Tibial artery (tissue), 4 donors: ENCODE results near the gene TMEM54.

ENCODE experiments used
- DNase-seq, 2 donors: peaks; one replicate each; pipeline ENCODE4 v3.0.0-alpha.2; 2019
- H3K27ac ChIP-seq, 2 donors: fragments of 200-600 bp; sonication (generic) in 1 of 2; 1 replicate in 1 of 2; 2 replicates in 1 of 2; pipeline ENCODE4 v1.5.1; 2018 to 2019; ENCODE audit warnings: mild to moderate bottlenecking in 1 of 2
- H3K27me3 ChIP-seq, 2 donors: fragments of 200-600 bp; sonication (generic) in 1 of 2; one replicate each; pipeline versions ENCODE4 v1.5.1 to v1.6.0; 2016 to 2019
- H3K36me3 ChIP-seq, 3 donors: fragments of 200-600 bp; sonication (generic) in 2 of 3; one replicate each; pipeline ENCODE4 v1.5.1; 2016 to 2019; ENCODE audit warnings: mild to moderate bottlenecking in 2 of 3
- H3K4me1 ChIP-seq, 4 donors: fragments of 200-600 bp; sonication (generic) in 2 of 4; 1 replicate in 3 of 4; 2 replicates in 1 of 4; pipeline ENCODE4 v1.5.1; 2016 to 2019
- H3K4me3 ChIP-seq, 2 donors: fragments of 200-600 bp; sonication (generic) in 1 of 2; 1 replicate in 1 of 2; 2 replicates in 1 of 2; pipeline ENCODE4 v1.5.1; 2018 to 2019; ENCODE audit warnings: mild to moderate bottlenecking in 2 of 2
- H3K9me3 ChIP-seq, 3 donors: fragments of 200-600 bp; sonication (generic) in 1 of 3; one replicate each; pipeline ENCODE4 v1.5.1; 2016 to 2019
- intact Hi-C: fragments of 100-400 bp; cut with DNase I; formaldehyde crosslinking; loops from one replicate; pipeline ENCODE4 v1.15.0; 2023; ENCODE audit warnings: low total_unique reads
- TF ChIP-seq, protein P1 (sequence below), 2 experiments: fragments of 200-600 bp in 1 of 2; fragments of 450-650 bp in 1 of 2; IDR thresholded peaks; one replicate each; pipeline ENCODE4 v1.5.1; 2017 to 2019; ENCODE audit warnings: antibody characterized with exemption in 2 of 2, mild to moderate bottlenecking in 1 of 2, moderate library complexity in 1 of 2

TMEM54 gene

DNA sequence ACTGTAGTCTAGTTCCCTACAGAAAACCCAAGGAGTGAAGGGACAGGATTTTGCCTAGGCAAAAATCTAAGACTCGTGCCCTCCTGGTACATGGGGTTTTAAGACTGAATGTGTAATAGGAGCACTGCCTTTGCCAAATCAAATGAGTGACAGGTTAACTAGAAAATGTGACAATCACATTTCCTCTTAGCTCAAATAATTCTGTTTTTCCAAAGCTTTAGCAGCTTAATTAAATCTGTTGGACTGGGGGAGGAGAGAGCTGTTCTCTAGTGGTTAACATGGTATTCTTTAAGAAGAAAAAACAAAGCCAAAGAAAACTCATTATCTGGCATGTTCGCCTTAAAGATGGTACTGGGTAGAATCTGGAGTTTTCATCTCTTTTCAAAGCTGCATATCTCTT lies 43.1 kb downstream of the TMEM54 start:
- TF ChIP-seq, protein P1, sequence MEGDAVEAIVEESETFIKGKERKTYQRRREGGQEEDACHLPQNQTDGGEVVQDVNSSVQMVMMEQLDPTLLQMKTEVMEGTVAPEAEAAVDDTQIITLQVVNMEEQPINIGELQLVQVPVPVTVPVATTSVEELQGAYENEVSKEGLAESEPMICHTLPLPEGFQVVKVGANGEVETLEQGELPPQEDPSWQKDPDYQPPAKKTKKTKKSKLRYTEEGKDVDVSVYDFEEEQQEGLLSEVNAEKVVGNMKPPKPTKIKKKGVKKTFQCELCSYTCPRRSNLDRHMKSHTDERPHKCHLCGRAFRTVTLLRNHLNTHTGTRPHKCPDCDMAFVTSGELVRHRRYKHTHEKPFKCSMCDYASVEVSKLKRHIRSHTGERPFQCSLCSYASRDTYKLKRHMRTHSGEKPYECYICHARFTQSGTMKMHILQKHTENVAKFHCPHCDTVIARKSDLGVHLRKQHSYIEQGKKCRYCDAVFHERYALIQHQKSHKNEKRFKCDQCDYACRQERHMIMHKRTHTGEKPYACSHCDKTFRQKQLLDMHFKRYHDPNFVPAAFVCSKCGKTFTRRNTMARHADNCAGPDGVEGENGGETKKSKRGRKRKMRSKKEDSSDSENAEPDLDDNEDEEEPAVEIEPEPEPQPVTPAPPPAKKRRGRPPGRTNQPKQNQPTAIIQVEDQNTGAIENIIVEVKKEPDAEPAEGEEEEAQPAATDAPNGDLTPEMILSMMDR (IDR thresholded peaks at IDR 0.05): no peak
- no peak for DNase-seq
- H3K9me3 ChIP-seq: no peaks in the 10 kb centered on the region
- H3K27ac ChIP-seq: no peak overlapping the region
- no peak overlapping the region for H3K4me3 ChIP-seq
- no peaks in the 10 kb centered on the region for H3K27me3 ChIP-seq
- H3K4me1 ChIP-seq: peaks cover 0 to 27% (median 16%) of the 10 kb centered on the region in 4 donors
- intact Hi-C loops: no loop called here
- peaks cover 32 to 58% (median 37%) of the 10 kb centered on the region in 3 donors for H3K36me3 ChIP-seq

DNA sequence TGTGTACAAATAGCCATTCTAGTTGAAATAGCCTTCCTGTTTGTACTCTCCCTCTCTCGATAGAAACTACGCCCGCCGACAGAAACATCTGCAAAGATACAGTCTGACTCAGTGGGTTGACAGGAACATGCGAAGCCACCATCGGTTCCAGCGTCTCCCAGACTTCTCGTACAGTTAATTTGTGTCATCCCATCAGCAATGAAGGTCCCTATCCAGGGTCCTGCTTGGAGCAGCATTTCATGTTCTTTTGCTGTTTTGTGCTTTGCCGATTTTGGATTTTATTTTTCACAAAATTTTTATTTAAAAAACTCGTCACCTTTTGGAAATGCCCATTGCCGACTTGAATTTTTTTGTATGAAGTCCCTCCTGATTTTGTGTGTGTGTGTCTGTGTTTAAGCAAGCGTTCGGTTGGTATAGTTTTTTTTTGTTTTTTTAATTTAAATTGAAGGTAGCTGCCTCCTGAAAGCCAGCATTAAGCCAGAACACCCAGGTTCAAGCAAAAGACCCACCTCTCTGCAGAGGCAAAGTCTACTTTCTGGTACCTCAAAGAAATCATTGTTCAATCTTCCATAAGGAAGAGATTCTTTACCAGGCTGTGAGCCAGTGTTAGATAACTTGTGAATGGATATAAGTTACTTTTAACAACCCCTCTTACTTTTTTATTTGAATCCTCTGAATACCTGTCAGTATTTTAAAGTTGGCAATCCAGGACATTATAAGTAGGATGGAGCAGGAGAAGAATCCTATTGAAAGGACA lies 45.1 kb downstream of the TMEM54 start:
- intact Hi-C loops: no loop called here
- DNase-seq: no peak

DNA sequence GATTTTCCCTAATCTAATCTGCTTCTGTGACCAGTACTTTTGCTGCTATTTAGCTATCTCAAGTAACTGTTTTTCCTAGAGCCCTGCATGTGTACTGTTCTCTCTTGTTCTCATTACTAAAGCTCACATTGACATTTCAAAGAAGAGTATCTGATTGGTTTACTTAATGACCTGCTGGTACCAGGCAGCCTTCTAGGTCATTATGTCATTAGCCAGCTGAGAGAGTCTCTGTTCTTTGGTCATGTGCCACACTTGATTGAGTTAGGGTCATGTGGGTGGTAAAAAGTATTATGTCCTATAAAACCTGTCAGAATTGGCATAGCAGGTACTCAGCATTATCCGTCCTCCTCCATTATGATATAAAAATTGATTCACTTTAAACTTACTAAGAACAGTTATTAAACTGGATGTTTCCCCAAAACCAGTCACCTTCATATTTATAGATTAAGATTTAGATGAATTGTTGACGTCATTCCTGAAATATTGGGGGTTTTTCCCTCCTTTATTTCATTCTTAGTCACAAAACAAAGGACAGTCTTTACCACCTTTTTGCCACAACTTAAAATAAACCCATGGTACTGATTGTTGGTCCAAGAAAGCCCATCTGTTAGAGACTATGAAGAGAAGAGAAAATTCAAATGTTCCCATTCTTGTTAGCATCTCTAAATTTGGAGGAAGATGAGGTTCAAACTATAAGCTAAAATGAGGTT lies 52.7 kb downstream of the TMEM54 start:
- no peaks in the 10 kb centered on the region for H3K27me3 ChIP-seq
- H3K36me3 ChIP-seq: peaks cover 45 to 66% (median 46%) of the 10 kb centered on the region in 3 donors
- H3K9me3 ChIP-seq: no peaks in the 10 kb centered on the region
- H3K4me1 ChIP-seq: no peaks in the 10 kb centered on the region
- TF ChIP-seq, protein P1 (IDR thresholded peaks at IDR 0.05): no peak
- H3K27ac ChIP-seq: no peak overlapping the region
- intact Hi-C loops: no loop called here
- H3K4me3 ChIP-seq: no peak overlapping the region
- no peak for DNase-seq

More for the DNA sequence above, 45.1 kb downstream of the TMEM54 start:
- peaks cover 36 to 64% (median 47%) of the 10 kb centered on the region in 3 donors for H3K36me3 ChIP-seq
- no peak overlapping the region for H3K27ac ChIP-seq
- no peaks in the 10 kb centered on the region for H3K27me3 ChIP-seq
- TF ChIP-seq, protein P1 (IDR thresholded peaks at IDR 0.05): no peak
- no peaks in the 10 kb centered on the region for H3K9me3 ChIP-seq
- no peak overlapping the region for H3K4me3 ChIP-seq
- peaks cover 0 to 6% (median 1%) of the 10 kb centered on the region in 4 donors for H3K4me1 ChIP-seq
